Renal cortical epithelial cell (primary cell): ENCODE measurements around the gene HS6ST1. TPM values are rescaled to one million over a fixed set of nuclear protein-coding genes. Genes with fewer than 3 reads are reported as not detected.
A peak's percentile ranks its signal among the peaks of the same experiment; 100 is the strongest.

ENCODE experiments used
- DNase-seq: peaks from one replicate; pipeline ENCODE4 v3.0.0-alpha.2; 2011; ENCODE audit warnings: low read depth
- total RNA-seq: library from RNA; depleted of rRNA; stranded (reverse); fragments of >200 nt; gene quantifications from 2 replicates; pipeline ENCODE4 v1.2.3, GENCODE V29; 2014

Gene HS6ST1
- total RNA-seq, 1 donor from 2014 or later = 32.4 TPM

DNA sequence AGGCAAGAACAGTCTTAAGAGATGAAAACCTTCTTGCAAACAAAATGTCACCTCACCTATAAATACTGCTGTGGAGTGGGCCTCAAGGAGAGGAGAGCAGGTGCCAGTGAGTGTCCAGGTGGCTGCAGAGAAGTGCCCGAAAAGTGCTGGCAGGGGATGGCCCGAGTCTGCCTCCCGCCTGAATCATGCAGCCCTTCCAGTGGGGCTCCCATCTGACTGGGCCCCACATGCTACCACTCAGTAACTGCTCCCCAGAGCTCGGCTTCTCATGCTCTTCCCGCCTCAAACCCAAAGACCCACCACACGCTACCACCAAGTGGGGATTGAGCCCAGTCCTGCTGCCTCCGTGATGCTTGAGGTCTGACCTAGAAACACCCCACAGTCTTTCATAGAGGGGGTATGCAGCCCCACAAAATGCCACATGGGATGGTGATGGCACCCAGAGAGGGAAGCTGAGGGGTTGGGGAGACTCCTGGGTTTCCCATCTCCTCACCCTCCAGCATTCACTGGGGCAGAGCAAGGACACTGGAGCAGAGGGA lies 7.4 kb downstream of the HS6ST1 start:
- DNase-seq = no peak

DNA sequence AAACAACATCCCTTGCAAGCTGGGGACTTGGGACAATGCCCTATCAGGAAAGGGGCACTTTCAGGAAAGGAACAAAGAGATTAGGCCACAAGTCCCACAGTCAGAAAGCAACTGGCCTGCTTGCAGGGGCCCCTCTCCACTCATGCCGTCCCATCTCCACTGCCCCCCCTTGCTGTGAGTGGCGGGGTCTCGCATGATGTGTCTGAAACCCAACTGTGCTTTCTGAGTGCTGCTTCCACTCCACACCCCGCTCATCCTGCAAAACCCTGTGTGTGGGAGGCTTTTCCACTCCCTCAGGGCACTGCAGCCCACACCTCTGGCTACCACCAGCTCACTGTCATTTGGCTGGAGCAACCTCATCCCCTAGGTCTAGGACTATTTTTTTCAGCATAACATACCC lies 7.9 kb downstream of the HS6ST1 start:
- DNase-seq = no peak

DNA sequence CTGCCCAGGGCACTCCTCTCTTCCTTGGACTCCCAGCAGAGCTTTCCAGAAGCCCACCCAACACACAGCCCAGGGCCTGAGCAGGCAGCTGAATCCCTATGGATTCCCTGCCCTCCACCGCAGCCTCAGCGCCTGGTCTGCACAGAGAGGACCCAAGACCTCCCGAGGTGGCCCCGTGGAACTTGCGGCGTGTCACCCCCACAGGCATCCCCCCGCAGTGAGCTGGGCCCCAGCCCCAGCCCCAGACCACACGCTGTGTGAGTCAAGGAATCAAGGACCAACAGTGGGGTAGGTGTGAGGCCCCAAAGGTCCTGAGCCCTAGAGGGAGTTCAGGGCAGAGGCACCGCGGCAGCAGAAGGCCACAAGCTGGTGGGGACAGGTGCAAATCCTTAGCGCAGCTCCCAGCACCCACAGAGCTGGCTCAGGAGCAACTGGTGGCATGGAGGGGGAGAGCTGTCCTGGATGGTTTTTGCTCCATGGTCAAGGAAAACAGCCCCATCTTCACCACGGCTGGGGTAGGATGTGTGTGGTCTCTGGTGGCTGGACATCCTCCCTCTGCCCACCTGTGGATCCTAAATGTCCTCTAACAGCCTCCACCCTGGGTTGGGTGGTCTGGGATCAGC lies 8.5 kb downstream of the HS6ST1 start:
- DNase-seq = no peak

DNA sequence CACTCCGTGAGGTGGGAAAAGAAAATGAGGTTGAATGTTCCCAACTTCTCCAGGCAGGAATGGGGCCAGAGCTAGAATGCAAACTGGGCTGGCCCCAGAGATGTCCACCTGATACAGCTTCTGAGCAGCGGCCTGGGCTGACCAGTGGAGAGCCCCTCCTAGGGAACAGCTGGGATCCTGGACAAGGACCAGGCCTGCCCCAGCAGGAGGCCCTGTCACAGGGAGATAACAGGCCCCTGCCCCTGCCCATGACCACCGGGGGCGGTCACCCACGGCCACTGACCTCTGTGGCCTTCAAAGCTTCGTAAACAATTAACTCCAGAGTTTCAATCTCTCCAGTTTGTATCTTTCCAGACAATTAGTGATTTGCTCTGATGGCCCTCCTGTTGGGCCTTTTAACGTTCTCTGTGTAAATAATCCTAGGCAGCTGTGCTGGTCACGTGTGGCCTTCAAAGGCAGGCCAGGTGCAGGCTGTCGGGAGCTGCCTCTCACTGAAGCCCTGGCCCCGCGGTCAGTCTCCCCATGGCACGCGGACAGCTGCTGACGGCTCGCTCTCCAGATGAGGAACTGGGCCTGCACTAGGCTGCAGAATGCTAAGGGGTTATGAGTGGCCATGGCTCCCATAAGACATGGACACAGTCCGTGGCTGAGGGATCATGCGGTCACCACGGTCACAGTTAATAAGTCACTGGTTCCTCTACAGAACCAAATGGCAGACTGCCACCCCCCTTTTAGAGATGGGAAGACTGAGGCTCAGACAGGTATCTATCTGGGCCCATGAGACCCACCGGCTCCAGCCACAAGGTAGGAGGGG lies 9.2 kb downstream of the HS6ST1 start:
- DNase-seq = no peak

DNA sequence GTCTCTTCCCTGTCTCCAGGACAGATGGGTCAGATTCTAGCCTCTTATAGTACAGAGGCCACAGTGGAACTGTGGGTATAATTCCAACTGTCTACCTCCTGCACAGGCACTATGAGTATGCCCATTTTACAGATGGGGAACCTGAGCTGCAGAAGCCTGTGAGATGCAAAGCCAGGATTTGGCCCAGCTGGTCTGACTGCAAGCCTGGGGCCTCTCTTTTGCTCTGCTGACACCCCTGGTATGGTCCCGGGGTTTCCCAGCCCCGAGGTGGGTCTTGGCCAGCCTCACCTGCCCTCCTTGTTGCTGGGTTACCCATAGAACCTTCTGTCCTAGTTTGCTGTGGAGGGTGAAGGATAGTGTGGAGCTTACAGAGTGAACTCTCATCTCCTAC lies 9.8 kb downstream of the HS6ST1 start:
- DNase-seq = no peak

DNA sequence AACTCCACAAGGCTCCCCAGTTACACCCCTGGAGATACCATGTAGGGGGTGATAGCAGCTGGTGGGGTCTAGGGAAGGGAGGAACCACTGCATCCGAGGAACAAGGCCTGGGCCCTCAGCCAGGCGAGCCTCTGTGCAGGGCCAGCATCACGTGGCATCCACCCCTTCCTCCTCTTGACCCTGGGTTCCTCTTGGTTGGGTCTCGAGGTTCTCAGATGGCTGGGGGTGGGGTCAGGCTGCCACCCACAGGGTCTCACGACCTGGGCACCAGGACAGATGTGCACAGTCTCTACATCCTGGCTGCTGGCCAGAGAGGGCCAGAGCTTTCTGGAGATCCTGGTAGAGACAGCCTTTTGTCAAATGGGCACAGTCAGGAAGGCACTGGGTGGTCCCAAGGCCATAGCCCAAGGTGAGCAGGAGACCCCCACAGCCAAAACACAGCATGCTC lies 10.4 kb downstream of the HS6ST1 start:
- no peak for DNase-seq

DNA sequence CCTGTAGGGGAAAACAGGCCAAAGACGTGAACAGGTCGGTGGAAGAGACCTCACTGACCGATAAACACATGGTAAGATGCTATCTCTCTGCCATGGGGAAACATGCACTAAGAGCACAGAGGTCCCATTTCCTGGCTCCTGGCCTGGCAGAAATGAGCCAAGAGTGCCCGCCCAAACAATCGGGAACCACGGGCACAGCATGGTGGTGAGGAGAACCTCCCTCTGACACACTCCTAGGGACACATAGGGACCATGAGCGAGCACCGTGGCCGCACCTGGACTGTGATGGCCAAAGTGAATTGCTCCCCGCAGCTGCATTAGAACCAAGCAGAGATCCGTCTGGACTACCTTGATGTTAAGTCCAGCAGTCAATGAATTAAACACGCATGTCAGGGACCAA lies 11.1 kb downstream of the HS6ST1 start:
- no peak for DNase-seq

DNA sequence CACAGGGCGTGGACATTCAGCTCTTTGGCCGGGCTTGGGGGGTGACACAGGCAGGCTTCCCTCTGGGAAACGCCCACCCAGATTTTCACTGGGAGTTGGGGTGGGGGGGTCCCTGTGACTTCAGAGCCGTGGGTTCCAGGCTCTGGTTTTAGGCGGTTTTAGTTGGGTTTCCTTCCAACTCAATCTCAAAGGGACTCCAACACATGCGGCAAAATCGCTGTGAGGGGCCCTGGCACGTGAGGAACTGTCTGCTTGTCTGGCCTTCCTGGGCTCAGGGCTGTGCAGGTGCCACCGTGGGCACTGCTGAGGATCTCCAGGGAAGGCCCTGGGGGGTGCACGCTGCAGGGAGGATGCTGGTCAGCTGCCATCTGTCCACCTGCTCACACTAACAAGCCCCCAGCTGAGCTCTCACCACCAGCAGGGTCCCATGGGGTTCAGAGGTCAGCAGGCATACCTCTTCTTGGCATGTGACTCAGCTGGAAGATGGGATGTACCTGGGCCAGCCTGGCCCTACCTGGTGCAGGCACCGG lies 11.7 kb downstream of the HS6ST1 start:
- DNase-seq = no peak

DNA sequence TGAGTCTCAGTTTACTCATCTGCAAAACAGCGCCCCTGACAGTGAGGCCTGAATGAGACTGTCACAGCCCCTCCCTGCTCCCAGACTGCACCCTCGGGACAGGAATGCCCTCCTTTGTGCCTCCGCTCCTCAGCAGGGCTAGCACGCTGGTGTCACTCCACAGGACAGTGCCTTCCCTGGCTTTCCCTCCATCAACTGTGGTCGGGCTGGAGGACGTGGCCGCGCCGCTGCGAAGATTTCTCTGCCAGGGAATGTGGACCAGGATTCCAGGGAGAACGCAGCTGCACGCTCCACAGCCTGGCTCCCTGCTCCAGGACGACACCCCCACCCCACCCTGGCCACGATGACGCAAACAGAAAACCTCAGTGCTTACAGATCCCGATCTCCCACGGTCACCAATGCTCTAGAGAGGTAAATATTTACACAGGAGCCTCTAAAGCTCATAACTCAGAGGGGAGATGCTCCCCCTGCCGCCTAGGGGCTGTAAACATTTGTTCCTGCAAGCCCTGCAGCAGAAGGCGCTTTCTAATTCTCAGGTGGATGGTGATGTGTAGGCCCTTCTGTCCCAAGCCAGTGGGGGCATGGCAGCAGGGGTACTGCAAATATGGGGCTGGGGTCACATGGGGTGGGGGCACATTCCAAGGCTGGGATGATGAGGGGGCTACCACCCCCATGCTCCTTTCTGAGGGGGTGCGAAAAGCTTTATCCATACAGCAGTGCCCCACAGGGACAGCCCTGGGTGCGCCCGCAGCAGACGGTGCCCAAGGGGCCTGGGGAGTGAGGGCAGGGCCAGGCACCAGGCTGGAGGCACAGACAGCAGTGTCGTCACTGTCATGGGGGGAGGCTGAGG lies 12.4 kb downstream of the HS6ST1 start:
- peak; percentile 89 for DNase-seq

DNA sequence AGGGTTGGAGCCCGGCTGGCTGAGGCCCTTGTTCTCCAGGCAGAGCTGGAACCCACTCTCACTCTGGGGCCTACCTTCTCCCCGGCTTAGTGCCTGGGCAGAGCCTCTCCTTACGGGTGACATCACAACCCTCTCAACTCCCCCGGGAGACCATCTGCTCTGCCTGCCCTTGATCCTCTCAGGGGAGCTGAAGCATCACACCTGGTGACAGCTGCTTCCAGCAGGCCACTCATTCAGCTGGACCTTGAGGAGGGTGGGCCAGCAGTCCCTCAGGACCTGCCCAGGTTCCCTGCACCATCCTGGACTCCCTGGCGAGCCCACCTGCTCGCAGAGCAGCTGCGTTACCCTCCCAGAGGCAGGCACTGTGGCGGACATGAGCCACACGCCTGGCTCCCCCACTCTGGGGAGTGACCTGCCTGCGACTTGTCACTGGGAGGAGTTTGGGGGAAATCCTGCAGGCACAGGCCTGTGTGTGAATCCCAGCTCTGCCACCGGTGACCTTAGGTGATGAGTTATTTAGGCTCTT lies 13.1 kb downstream of the HS6ST1 start:
- DNase-seq = peak; percentile 19

DNA sequence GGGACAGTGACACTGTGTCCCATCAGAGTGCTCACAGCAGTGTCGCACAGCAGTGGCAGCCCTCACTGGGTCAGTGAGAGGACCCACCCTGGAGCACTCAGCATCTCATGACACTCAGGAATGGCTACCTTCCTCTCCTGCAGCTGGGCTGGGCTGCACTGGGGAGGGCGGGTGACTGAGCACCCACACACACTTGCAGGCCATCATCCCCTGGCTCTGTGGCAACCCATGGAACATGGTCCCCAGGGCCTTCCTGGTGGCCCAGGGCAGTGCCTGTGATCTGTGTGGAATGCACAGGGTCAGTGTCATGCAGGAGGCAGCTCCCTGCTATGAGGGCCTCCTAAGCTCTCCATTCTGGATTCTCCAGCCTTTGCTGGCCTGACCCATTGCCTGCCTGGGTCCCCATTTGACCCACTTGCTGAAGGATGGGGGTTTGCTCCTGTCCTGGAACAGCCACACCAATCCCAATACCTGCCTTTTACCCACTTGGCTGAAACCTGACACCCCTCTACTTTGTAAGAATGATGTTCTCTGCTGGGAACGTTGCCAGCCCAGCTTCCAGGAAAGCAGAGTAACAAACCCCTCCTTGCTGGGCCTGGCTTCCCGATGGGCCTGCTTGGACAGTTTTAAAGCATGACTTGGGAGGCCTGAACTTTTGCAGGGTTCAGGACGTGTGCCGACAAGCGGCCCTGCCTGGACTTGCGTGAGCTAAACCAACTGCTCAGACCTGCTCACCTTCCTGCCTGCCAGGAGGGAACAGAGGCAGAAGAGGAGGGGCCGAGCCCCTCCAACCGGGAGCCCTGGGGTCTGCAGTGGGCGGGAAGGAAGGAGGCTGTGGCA lies 13.7 kb downstream of the HS6ST1 start:
- peak; percentile 96 for DNase-seq

DNA sequence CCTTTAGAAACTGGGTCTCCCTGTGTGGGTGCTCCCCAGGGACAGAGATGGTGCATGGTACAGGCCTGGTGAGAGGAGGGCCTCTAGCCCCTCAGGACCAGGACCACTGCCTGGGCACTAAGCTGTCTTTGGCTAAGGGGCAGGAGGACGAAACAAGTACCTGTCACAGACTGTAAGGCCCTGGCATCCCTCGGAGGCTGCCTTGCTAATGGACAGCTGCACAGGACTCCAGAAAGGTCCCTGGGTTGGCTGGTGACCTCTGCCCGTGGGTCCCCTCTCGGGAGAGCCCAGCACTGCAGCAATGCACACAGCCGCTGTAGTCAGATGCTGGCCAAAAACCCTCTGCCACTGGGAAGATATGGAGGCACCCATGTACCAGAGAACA lies 14.3 kb downstream of the HS6ST1 start:
- DNase-seq = no peak

DNA sequence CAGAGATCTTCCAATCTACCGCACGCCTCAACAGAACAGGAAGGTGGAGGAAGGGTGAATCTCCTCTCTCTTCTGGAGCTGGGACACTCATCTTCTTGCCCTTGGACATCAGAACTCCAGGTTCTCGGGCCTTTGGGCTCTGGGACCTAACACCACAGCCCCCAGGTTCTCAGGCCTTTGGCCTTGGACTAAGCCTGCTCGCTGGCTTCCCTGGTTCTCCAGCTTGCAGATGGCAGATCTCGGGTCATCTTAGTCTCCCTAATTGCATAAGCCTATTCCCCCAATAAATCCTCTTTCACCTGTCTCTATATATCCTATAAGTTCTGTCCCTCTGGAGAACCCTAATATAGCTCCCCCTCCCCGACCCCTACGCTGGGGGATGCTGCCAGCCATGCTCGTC lies 14.8 kb downstream of the HS6ST1 start:
- DNase-seq = no peak

DNA sequence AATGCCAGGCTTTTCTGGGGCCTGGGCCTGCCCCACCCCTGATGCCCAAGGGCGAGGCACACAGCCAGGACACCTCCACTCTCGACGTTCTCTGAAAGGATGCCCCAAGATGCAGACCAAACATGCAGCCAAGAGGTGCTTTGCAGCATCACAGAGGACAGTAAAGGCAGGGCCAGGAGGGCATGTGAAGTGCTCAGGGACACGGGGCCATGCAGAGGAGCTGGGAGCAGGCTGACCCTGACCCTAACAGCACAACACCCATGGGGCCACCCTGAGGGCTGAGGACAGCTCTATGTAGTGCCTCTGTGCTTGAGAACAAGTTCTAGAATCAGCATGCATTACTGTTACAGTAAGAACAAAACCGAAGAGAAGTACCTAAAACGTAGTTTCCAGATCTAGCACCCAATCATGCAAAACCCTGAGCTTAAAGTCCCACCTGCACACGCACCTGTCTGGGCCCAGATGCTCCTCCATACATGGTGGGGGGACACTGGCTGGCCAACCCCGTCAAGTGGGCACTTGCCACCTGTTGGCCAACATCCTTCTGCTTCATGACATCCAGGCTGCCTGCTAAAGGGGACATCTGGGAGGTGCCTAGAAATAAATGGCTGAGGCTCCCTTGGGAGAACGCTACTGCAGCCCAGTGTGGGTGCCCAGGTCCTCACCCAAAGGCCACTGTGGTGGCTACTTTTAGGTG lies 15.4 kb downstream of the HS6ST1 start:
- no peak for DNase-seq

DNA sequence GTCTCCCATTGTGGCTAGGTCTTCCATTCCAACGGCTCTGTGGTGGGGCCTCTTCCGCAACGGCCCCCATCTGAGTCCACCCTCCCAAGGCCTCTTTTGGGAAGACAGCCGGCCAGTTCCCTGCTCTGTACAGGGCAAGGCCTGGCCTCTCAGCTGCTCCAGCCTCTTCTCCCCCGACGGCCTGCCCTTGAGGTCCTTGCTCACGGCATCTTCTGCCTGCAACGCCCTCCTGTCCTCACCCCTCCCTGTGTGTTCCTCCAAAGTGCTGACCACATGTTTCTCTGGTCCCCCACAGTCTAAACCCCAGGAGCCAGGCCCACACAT lies 16.0 kb downstream of the HS6ST1 start:
- DNase-seq = no peak

DNA sequence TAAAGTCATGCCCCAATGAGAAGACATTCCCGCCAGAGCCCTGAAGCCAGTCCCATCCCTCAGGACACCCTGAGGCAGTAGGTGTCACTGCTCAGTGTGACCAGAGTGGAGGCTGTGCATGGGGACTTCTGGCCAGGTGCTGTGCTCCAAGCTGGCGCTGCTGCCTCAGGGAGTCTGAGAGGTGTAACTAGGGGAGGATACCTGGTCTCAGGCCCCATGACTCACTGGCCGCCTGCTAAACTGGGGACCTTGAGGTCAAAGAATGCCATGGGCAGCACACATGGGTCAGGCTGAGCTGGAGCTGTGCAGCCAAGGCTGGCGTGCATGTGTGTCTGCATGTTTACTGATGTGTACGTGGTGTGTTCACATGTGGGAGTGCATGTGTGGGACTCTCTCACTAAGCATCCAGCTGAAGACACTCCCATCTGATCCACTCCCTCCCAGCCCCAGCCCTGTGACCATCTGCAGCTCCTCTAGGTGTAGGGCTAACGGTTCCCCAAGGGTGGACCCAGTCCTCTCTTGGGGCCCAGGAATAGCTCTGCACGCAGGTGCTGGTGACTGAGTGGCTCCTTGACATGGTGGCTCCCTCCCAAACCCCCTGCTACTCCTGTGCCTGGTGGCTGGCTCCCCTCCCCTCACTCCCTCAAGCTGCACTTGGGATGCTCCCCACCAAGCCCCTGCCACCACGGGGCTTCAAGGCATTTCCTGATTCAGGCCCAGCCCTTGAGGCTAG lies 16.5 kb downstream of the HS6ST1 start:
- peak; percentile 46 for DNase-seq

DNA sequence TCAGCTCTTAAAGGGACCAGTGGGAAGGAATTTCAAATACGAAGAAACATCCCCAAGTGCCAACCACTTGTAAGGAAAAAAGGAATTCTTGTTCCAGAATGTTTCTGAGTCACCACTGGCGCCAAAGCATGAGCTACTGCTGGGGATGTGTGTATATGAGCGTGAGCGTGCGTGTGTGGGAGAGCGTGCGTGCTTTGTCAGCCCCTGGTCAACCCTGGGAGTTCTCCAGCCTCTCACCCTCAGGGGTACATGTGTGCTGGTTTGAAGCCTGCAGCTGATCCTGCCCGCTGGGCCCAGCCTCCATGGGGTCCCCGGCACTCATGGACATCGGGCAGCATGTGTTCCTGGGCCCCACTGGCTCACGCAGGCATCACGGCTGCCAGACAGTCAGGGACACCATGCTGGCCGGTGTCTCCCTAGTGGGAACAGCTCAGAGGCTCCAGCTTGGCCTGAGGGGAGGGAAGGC lies 17.1 kb downstream of the HS6ST1 start:
- DNase-seq = peak; percentile 71

DNA sequence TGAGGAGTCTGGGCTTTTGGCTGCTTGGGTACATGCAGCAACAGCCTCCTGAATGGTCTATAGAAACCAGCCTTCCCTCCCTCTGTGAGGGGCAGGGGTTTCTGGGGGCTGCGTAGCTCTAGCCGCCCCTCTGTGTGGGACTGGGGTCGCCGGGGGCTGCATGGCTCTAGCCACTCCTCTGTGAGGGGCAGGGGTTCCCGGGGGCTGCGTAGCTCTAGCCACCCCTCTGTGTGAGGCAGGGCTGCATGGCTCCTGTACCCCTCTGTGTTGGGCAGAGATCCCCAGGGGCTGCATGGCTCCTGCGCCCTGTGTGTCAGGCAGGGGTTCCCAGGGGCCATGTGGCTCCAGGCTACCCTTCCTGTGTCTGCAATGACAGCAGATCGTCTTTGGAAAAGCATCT lies 17.6 kb downstream of the HS6ST1 start:
- no peak for DNase-seq

DNA sequence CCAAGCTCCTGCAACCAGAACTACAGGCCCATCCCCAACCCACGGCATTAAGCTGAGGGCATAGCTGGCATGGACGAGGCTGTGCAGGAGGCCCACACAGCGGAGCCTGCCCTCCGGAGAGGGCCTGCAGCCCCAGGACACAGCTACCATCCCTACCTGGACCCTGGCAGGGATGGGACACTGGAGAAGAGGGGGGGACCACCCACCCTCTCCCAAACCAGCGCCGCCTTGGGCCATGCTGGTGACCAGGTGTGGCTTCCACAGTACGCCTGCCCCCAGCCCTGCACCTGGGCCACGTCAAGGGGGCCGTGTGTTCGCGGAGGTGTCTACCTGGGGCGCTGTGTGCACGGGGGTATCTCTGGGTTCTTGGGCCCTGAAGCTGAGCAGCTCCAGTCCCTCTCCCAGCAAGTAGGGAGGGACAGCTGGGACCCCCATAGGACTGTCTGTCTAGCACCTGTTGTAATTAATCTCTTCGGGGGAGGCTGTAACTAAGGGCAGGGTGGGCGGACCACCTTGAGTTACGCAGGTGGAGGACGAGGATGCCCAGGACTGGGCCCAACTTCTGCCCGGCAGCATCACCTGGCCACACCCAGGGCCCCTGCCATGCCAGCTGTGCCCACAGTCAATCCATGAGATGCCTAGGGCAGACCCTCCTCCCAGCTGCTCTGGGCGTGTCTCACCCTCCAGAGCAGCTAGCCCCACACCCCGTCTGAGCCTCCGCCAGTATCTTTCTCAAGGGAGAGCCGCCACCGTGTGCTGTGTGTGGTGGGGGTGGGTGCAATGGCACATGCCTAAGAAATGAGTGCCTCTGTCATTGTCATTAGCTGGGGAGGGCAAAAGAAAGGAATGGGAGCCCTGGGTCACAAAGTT lies 18.3 kb downstream of the HS6ST1 start:
- DNase-seq = no peak
